Articular chondrocyte of knee joint (primary cell): Measurements from ENCODE around the gene ZNF69. TPM values are rescaled to one million over a fixed set of nuclear protein-coding genes. Genes with fewer than 3 reads are reported as not detected.

Experiments
- total RNA-seq: library from RNA; depleted of rRNA; stranded (reverse); fragments of >200 nt; gene quantifications from 2 replicates; pipeline ENCODE4 v1.2.3, GENCODE V29; 2012

Gene ZNF69
- total RNA-seq = 15.0 and 17.2 TPM in 2 replicates

GRCh38 chr19:11887611-11888531 is at the start of gene ZNF69:
ZNF69 (plus strand) TSS chr19:11887782; CDS start chr19:11887924, 142 bp downstream.

GRCh38 chr19:11848594-11849469 is 38.8 kb upstream of the ZNF69 start, which contains the start of gene ZNF439:
ZNF439 (plus strand) TSS chr19:11848726; CDS start chr19:11848868, 142 bp downstream.

GRCh38 chr19:11924886-11925650 is 37.5 kb downstream of the ZNF69 start, which contains the start of gene ZNF700:
ZNF700 (plus strand) TSS chr19:11925107; CDS start chr19:11925211, 104 bp downstream.

Other genes with a start within 250 kb of the ZNF69 start
- 6.7 and 9.6 TPM in 2 replicates for gene ZNF823, start 148.8 kb upstream of the ZNF69 start, total RNA-seq
- gene ZNF441, start 120.8 kb upstream of the ZNF69 start, total RNA-seq = 12.9 and 17.3 TPM in 2 replicates
- 5.6 and 7.5 TPM in 2 replicates for gene ZNF491, start 89.3 kb upstream of the ZNF69 start, total RNA-seq
- 11.6 and 16.9 TPM in 2 replicates for gene ZNF440, start 73.5 kb upstream of the ZNF69 start, total RNA-seq
- gene ZNF439, start 39.1 kb upstream of the ZNF69 start, total RNA-seq = 11.9 and 17.4 TPM in 2 replicates
- 8.8 and 13.6 TPM in 2 replicates for gene ZNF700, start 37.3 kb downstream of the ZNF69 start, total RNA-seq
- 3.0 and 4.5 TPM in 2 replicates for gene ZNF763, start 77.3 kb downstream of the ZNF69 start, total RNA-seq
- gene ZNF433, start 147.9 kb downstream of the ZNF69 start, total RNA-seq = 5.9 and 6.8 TPM in 2 replicates
- gene ZNF878, start 165.2 kb downstream of the ZNF69 start, total RNA-seq = 0.52 and 0.65 TPM in 2 replicates
- 18.0 and 19.8 TPM in 2 replicates for gene ZNF844, start 176.9 kb downstream of the ZNF69 start, total RNA-seq